Body of pancreas (tissue), 4 donors: Measurements from ENCODE around the gene TH. TPM values are rescaled to one million over a fixed set of nuclear protein-coding genes. Genes with fewer than 3 reads are reported as not detected.

Experiments
- ATAC-seq: fragments of 150-250 bp; one replicate; pipeline ENCODE4 v1.9.1; 2016
- DNase-seq, 4 donors: peaks; one replicate each; pipeline ENCODE4 v3.0.0-alpha.2; 2019
- H3K27ac ChIP-seq, 4 donors: fragments of 200-600 bp; sonication (generic); 1 replicate in 3 of 4; 2 replicates in 1 of 4; pipeline versions ENCODE4 v1.5.1 to v1.6.1; 2016 to 2019; ENCODE audit warnings: mild to moderate bottlenecking in 1 of 4, mixed read lengths in 1 of 4, moderate library complexity in 1 of 4
- H3K27me3 ChIP-seq, 2 donors: fragments of 200-600 bp; sonication (generic); one replicate each; pipeline ENCODE4 v1.6.0; 2016; ENCODE audit warnings: mild to moderate bottlenecking in 1 of 2
- H3K36me3 ChIP-seq, 2 donors: fragments of 200-600 bp; sonication (generic); replicated peaks in 1 of 2; 2 replicates each; pipeline ENCODE4 v1.5.1; 2016; ENCODE audit warnings: low read depth in 2 of 2; ENCODE audit not compliant: insufficient read depth in 1 of 2
- H3K4me1 ChIP-seq: fragments of 200-600 bp; sonication (generic); one replicate; pipeline ENCODE4 v1.6.0; 2016
- H3K4me3 ChIP-seq, 2 donors: fragments of 200-600 bp; sonication (generic); 1 replicate in 1 of 2; 2 replicates in 1 of 2; pipeline ENCODE4 v1.5.1; 2016 to 2019
- H3K9me3 ChIP-seq, 3 donors: fragments of 200-600 bp; sonication (generic); 1 replicate in 2 of 3; 2 replicates in 1 of 3; pipeline ENCODE4 v1.5.1; 2016
- CTCF ChIP-seq, 7 experiments: fragments of 450-650 bp in 4 of 7; fragments of 200-600 bp in 3 of 7; sonication (generic) in 3 of 7; IDR thresholded peaks; one replicate each; pipeline ENCODE4 v1.5.1; 2016 to 2019; ENCODE audit warnings: antibody characterized with exemption in 7 of 7
- POLR2A ChIP-seq, 3 donors: fragments of 450-650 bp; IDR thresholded peaks; one replicate each; pipeline ENCODE4 v1.6.1; 2016; ENCODE audit warnings: antibody characterized with exemption in 3 of 3, mild to moderate bottlenecking in 2 of 3
- WGBS, 2 donors: methylation state at CpG; one replicate each; pipeline ENCODE4 v1.1.5; 2017; 5-methylcytosine and 5-hydroxymethylcytosine counted together
- intact Hi-C: fragments of 100-400 bp; cut with DNase I; formaldehyde crosslinking; loops from one replicate; pipeline ENCODE4 v1.15.1; 2023
- total RNA-seq, 2 donors: library from RNA; depleted of rRNA; stranded (reverse); fragments of >200 nt; gene quantifications; one replicate each; pipeline ENCODE4 v1.1.0, GENCODE V29; 2016

Gene TH
- total RNA-seq, 2 donors from 2014 or later, result 0.66 TPM; not detected in 1

GRCh38 chr11:2158966-2159365, 12.6 kb downstream of the TH start:
- Histone ChIP-seq H3K36me3 (no peaks in the 10 kb centered on the region), H3K27ac (no peak overlapping the region), H3K4me1 (no peaks in the 10 kb centered on the region), H3K9me3 (no peaks in the 10 kb centered on the region), H3K27me3 (no peaks in the 10 kb centered on the region), H3K4me3 (no peak overlapping the region)
- ATAC-seq (no peak), DNase-seq (no peak)
- TF ChIP-seq POLR2A (IDR thresholded peaks at IDR 0.05), result no peak
- TF ChIP-seq CTCF (IDR thresholded peaks at IDR 0.05), result no peak
- intact Hi-C loops, result loop anchor here (10.0 kb wide), 1 partner anchor 504 kb away; no protein-coding TSS in a partner anchor
- 63% methylated on average over 10 of the region's 10 CpGs; no CpG with 5 or more reads in 1 of the 2 donors for WGBS, 2 donors

GRCh38 chr11:2158296-2158737, 13.3 kb downstream of the TH start:
- no peaks in the 10 kb centered on the region for H3K27me3 ChIP-seq
- intact Hi-C loops, result loop anchor here (10.0 kb wide), 1 partner anchor 504 kb away; no protein-coding TSS in a partner anchor
- no peak overlapping the region for H3K4me3 ChIP-seq
- ATAC-seq (no peak), DNase-seq (no peak)
- H3K27ac ChIP-seq, result no peak overlapping the region
- 64% methylated on average over 11 of the region's 13 CpGs; no CpG with 5 or more reads in 1 of the 2 donors for WGBS, 2 donors
- no peaks in the 10 kb centered on the region for H3K9me3 ChIP-seq
- no peaks in the 10 kb centered on the region for H3K36me3 ChIP-seq
- TF ChIP-seq CTCF (IDR thresholded peaks at IDR 0.05), result no peak
- no peak for TF ChIP-seq POLR2A (IDR thresholded peaks at IDR 0.05)
- H3K4me1 ChIP-seq, result no peaks in the 10 kb centered on the region

- Histone ChIP-seq H3K9me3 (no peaks in the 10 kb centered on the region), H3K4me3 (no peak overlapping the region), H3K27ac (no peak overlapping the region), H3K27me3 (no peaks in the 10 kb centered on the region), H3K4me1 (no peaks in the 10 kb centered on the region), H3K36me3 (no peaks in the 10 kb centered on the region)
- WGBS, 2 donors, result 67% methylated on average over 16 of the region's 18 CpGs; no CpG with 5 or more reads in 1 of the 2 donors
- TF ChIP-seq POLR2A (IDR thresholded peaks at IDR 0.05), result no peak
- ATAC-seq (no peak), DNase-seq (no peak)
- intact Hi-C loops, result loop anchor here (10.0 kb wide), 1 partner anchor 503 kb away; no protein-coding TSS in a partner anchor
These were observed 14.1 kb downstream of the TH start for GRCh38 chr11:2157294-2158040.

- no peaks in the 10 kb centered on the region for H3K9me3 ChIP-seq
- no peak for TF ChIP-seq POLR2A (IDR thresholded peaks at IDR 0.05)
- peak; percentile 60 to 87 (median 79) for TF ChIP-seq CTCF (IDR thresholded peaks at IDR 0.05)
- H3K4me3 ChIP-seq, result no peak overlapping the region
- no peaks in the 10 kb centered on the region for H3K27me3 ChIP-seq
- WGBS, 2 donors, result 0 to 19% methylated on average over 2 to 15 of the region's 19 CpGs
- no peaks in the 10 kb centered on the region for H3K36me3 ChIP-seq
- no peak overlapping the region for H3K27ac ChIP-seq
- intact Hi-C loops, result loop anchor here (10.0 kb wide), 1 partner anchor 502 kb away; no protein-coding TSS in a partner anchor
- H3K4me1 ChIP-seq, result peaks cover 3% of the 10 kb centered on the region
- ATAC-seq (peak; percentile 72), DNase-seq (peak; percentile 82 to 88 (median 84))
These were observed 15.0 kb downstream of the TH start for GRCh38 chr11:2156416-2157182.

GRCh38 chr11:2155511-2155910, 16.1 kb downstream of the TH start:
- intact Hi-C loops, result loop anchor here (10.0 kb wide), 1 partner anchor 501 kb away; no protein-coding TSS in a partner anchor
- Histone ChIP-seq H3K27me3 (peaks cover 0 to 7% of the 10 kb centered on the region in 2 donors), H3K9me3 (no peaks in the 10 kb centered on the region), H3K4me1 (peaks cover 6% of the 10 kb centered on the region), H3K4me3 (no peak overlapping the region), H3K36me3 (no peaks in the 10 kb centered on the region), H3K27ac (no peak overlapping the region)
- TF ChIP-seq CTCF (IDR thresholded peaks at IDR 0.05) (no peak), POLR2A (IDR thresholded peaks at IDR 0.05) (no peak)
- ATAC-seq, result no peak
- WGBS, 2 donors, result 71 to 72% methylated on average over 28 to 29 of the region's 29 CpGs
- no peak for DNase-seq
